ENCODE data around the gene SERPINE1. TPM values are rescaled to one million over a fixed set of nuclear protein-coding genes. Genes with fewer than 3 reads are reported as not detected.

Gene SERPINE1
- total and polyA plus RNA-seq, 2 of the 8 experiments (the other 6 are each of a cell fraction or from before 2014, with no cell fraction given), result 3.7 to 5.6 TPM

GRCh38 chr7:101109368-101109767, 17.5 kb upstream of the SERPINE1 start:
- no peaks in the 10 kb centered on the region for H3K79me2 ChIP-seq (ENCODE audit: control insufficient read depth in 1 of 2, insufficient read depth in 2 of 2, low read length in 2 of 2)
- H2BK12ac ChIP-seq (ENCODE audit: low read depth, low read length), result peak overlapping the region; percentile 63; the same call in 1 of the 2 replicates
- no peak overlapping the region for H4K5ac ChIP-seq (ENCODE audit: insufficient read length, low read depth, low read length)
- no peaks in the 10 kb centered on the region for H3K79me1 ChIP-seq (ENCODE audit: low read depth, low read length)
- H3K4me1 ChIP-seq (replicated peaks in 1 of 4; ENCODE audit: control insufficient read depth in 3 of 4, insufficient read depth in 4 of 4, low read length in 3 of 4), result peaks cover 0 to 7% (median 0%) of the 10 kb centered on the region in 4 experiments; a peak in 1 of 7 replicates
- H3K4me2 ChIP-seq (ENCODE audit: insufficient read depth in 1 of 2, low read depth in 2 of 2, low read length in 2 of 2), result no peak overlapping the region
- H4K91ac ChIP-seq (replicated peaks; ENCODE audit: insufficient read length, low read length), result no peak overlapping the region
- no peaks in the 10 kb centered on the region for H3K27me3 ChIP-seq (replicated peaks in 1 of 4; ENCODE audit: control insufficient read depth in 3 of 4, extremely low read depth in 1 of 4, insufficient read depth in 3 of 4, low read length in 3 of 4)
- H2AFZ ChIP-seq (ENCODE audit: low read length), result no peak overlapping the region
- no peak for DNase-seq (ENCODE audit: low read depth in 1 of 2, low spot score in 2 of 2)
- H2BK15ac ChIP-seq (ENCODE audit: low read length), result no peak overlapping the region
- 86% methylated on average over 6 of the region's 6 CpGs; no CpG with 5 or more reads in 1 of the 2 experiments for WGBS, 2 experiments (ENCODE audit: extremely low coverage in 1 of 2, insufficient coverage in 1 of 2, insufficient read length in 1 of 2, insufficient replicate concordance in 2 of 2, low coverage in 1 of 2, low lambda C conversion rate in 2 of 2, missing lambda C conversion rate in 1 of 2)
- H2AK5ac ChIP-seq (ENCODE audit: low read depth, low read length), result no peak overlapping the region
- H2BK20ac ChIP-seq (ENCODE audit: low read length), result 0 out of 2 replicates have a peak overlapping the region, but pooled peaks have one; percentile 10
- no peak overlapping the region for H3K27ac ChIP-seq (ENCODE audit: low read depth, low read length)
- H4K20me1 ChIP-seq (replicated peaks in 1 of 2; ENCODE audit: control insufficient read depth in 1 of 2, insufficient read depth in 2 of 2, low read length in 2 of 2), result no peaks in the 10 kb centered on the region
- no peak overlapping the region for H3K23ac ChIP-seq (ENCODE audit: insufficient read length)
- no peaks in the 10 kb centered on the region for H3K9me3 ChIP-seq (ENCODE audit: insufficient read depth in 2 of 2, low read depth in 1 of 2, low read length in 1 of 2)
- POLR2A ChIA-PET (ENCODE audit: partially characterized antibody), result interaction anchor here (0.7 to 2.2 kb wide), 4 partner anchors 10 to 57 kb away, joined by 3 to 5 read pairs (median 3); partner anchors contain the start of gene TRIM56
- H4K8ac ChIP-seq (ENCODE audit: extremely low read depth, insufficient read depth, low read length), result peak overlapping the region; percentile 28; the same call in 1 of the 2 replicates
- no peak overlapping the region for H3K56ac ChIP-seq (replicated peaks; ENCODE audit: insufficient read length, low read depth, low read length)
- no peaks in the 10 kb centered on the region for H3K23me2 ChIP-seq (ENCODE audit: low read depth, low read length)
- H3K14ac ChIP-seq (ENCODE audit: insufficient read length), result no peak overlapping the region
- no peaks in the 10 kb centered on the region for H3K36me3 ChIP-seq (ENCODE audit: control insufficient read depth in 2 of 4, insufficient read depth in 4 of 4, low read length in 3 of 4)
- H3K18ac ChIP-seq (ENCODE audit: extremely low read depth, low read length), result no peak overlapping the region
- H2BK5ac ChIP-seq (ENCODE audit: low read depth, low read length), result 0 out of 2 replicates have a peak overlapping the region, but pooled peaks have one; percentile 35
- H2BK120ac ChIP-seq (replicated peaks; ENCODE audit: low read depth, low read length), result no peak overlapping the region
- no peak overlapping the region for H3K9ac ChIP-seq (replicated peaks in 1 of 4; ENCODE audit: extremely low read depth in 1 of 4, low read depth in 3 of 4, low read length in 3 of 4)
- CTCF ChIA-PET (ENCODE audit: partially characterized antibody), result interaction anchor here (0.5 to 3.0 kb wide), 7 partner anchors 8 to 135 kb away, joined by 3 to 22 read pairs (median 4); no protein-coding TSS in a partner anchor
- TF ChIP-seq CREB1 (IDR thresholded peaks at IDR 0.05), result no peak
- TF ChIP-seq FOSL1 (IDR thresholded peaks at IDR 0.05; ENCODE audit: insufficient read depth, low read depth, low read length), result no peak
- TF ChIP-seq CEBPB (IDR thresholded peaks at IDR 0.05; ENCODE audit: low read depth, low read length), result no peak
- no peak for TF ChIP-seq JUND (IDR thresholded peaks at IDR 0.05; ENCODE audit: low read length)
- no peak for TF ChIP-seq TAF7 (optimal IDR thresholded peaks at IDR 0.05; ENCODE audit: borderline replicate concordance, low read depth, low read length)
- no peak overlapping the region for H3K4me3 ChIP-seq (ENCODE audit: extremely low read depth in 1 of 4, insufficient read depth in 2 of 4, low read depth in 3 of 4, low read length in 4 of 4)
- FAIRE-seq, result no peak
- H3K4ac ChIP-seq (replicated peaks; ENCODE audit: insufficient read length, low read depth, low read length), result no peak overlapping the region

Data from H1 (cell line).